Fibroblast of villous mesenchyme (primary cell): ENCODE results near the gene FMN1. TPM values are rescaled to one million over a fixed set of nuclear protein-coding genes. Genes with fewer than 3 reads are reported as not detected.
A peak's percentile ranks its signal among the peaks of the same experiment; 100 is the strongest.
"Not testable (repeated sequence)": the region's sequence is repeated elsewhere in the genome, so short reads cannot be mapped to it uniquely, and the experiment has no call there.

Source experiments
- DNase-seq: peaks from one replicate; pipeline ENCODE4 v3.0.0-alpha.2; 2010; ENCODE audit warnings: low read depth
- H3K4me3 ChIP-seq: 2 replicates; pipeline ENCODE4 v1.5.1; 2011; ENCODE audit warnings: low read depth, mild to moderate bottlenecking, low read length
- CTCF ChIP-seq: IDR thresholded peaks from 2 replicates; pipeline ENCODE4 v1.5.1; 2012; ENCODE audit warnings: low read depth, mild to moderate bottlenecking, low read length; ENCODE audit not compliant: insufficient read depth
- total RNA-seq: library from RNA; depleted of rRNA; stranded (reverse); fragments of >200 nt; gene quantifications from 2 replicates; pipeline ENCODE4 v1.2.3, GENCODE V29; 2012

FMN1 gene
- total RNA-seq, 1 donor: 8.6 TPM

- TF ChIP-seq CTCF: no peak
- H3K4me3 ChIP-seq: no peak overlapping the region
- no peak for DNase-seq
Observed at GRCh38 chr15:32853592-32853991, 340.9 kb downstream of the FMN1 start.

DNA sequence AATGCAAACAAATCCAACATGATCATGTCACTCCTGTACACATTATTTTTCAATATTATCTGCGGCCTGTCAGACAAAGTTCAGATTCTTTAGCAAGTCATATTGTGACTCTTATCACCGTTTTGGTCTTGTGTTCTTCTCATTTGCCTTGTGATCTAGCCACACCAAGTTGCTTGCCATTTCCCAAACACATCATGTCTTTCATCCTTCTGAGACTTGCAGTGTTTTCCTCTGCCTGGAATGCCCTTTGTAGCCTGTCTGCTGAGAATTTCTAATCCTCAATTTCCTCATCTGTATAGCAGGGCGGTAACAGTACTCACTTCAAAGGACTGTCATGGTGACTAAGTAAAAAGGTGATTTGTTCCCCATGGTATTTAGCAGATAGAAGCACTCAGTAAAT is 341.7 kb downstream of the FMN1 start:
- no peak for TF ChIP-seq CTCF
- DNase-seq: peak; percentile 42
- no peak overlapping the region for H3K4me3 ChIP-seq

- no peak for DNase-seq
- no peak overlapping the region for H3K4me3 ChIP-seq
- TF ChIP-seq CTCF: no peak
Observed at GRCh38 chr15:32852017-32852416, 342.5 kb downstream of the FMN1 start.

- no peak overlapping the region for H3K4me3 ChIP-seq
- TF ChIP-seq CTCF: no peak
- DNase-seq: peak; percentile 78
Observed at GRCh38 chr15:32851572-32851971, 342.9 kb downstream of the FMN1 start.

DNA sequence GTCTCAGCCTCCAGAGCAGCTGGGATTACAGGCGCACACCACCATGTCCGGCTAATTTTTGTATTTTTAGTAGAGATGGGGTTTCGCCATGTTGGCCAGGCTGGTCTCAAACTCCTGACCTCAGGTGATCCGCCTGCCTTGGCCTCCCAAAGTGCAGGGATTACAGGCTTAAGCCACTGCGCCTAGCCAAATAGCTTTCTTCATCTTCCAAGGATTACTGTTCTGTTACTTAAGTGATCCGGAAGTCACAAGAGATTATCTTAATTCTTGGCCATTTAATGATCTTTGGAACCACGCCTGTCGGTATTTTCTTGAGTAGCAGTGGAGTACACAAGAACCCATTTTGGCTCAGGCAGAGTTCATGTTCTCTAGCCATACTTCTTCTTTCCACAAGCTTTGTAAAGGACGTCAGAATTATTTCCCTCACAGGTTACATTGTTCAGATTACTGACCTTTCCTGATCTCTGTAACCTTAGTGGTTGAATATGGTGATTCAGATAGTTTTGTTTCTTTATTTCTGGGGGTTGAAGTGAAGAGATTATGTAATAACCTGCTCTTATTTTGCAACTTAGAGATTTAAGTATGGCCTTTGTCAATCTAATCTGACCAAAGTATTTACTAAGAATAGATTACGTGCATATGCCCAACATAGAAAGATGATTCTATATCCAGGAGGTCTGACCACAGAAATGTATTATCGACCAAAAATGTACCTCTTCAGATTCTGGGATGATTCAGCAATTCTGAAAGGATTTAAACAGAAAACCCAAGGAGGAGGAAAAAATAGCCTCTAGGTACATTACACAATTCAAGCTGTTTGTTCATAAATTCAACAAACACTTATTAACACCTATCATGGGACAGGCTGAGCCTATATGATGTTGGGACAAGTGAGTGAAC is 344.5 kb downstream of the FMN1 start:
- peak; percentile 97 for DNase-seq
- no peak overlapping the region for H3K4me3 ChIP-seq
- no peak for TF ChIP-seq CTCF

DNA sequence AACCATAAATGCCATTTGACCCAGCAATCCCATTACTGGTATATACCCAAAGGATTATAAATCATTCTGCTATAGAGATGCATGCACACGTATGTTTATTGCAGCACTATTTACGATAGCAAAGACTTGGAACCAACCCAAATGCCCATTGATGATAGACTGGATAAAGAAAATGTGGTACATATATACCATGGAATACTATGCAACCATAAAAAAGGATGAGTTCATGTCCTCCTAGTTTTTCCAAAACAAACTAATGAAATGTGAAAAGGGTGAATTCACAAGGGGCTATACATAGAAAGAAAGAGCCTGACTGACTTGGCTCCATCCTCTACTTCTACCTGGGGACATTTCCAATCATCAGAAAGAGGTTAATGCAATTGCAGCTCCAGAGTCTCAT is 347.8 kb downstream of the FMN1 start:
- H3K4me3 ChIP-seq, DNase-seq: not testable (repeated sequence)

GRCh38 chr15:32844118-32844711 is 350.3 kb downstream of the FMN1 start:
- TF ChIP-seq CTCF: peak; percentile 76
- DNase-seq: peak; percentile 60

More at GRCh38 chr15:32844118-32844711, 350.3 kb downstream of the FMN1 start:
- H3K4me3 ChIP-seq: no peak overlapping the region
